GM12873 (cell line): Measurements from ENCODE around the gene DPCD.

Source experiments
- CTCF ChIP-seq: IDR thresholded peaks from 2 replicates; pipeline ENCODE4 v1.5.1; 2012; ENCODE audit warnings: low read depth, mild to moderate bottlenecking, moderate library complexity, low read length, control low read depth; ENCODE audit not compliant: insufficient read depth; ENCODE audit errors: missing control alignments

DPCD gene

GRCh38 chr10:101563497-101564040, 24.6 kb upstream of the DPCD start:
- no peak for TF ChIP-seq CTCF

- no peak for TF ChIP-seq CTCF
Measured at GRCh38 chr10:101564490-101564991, 23.6 kb upstream of the DPCD start.

- no peak for TF ChIP-seq CTCF
Measured at GRCh38 chr10:101565370-101565900, 22.7 kb upstream of the DPCD start.

DNA sequence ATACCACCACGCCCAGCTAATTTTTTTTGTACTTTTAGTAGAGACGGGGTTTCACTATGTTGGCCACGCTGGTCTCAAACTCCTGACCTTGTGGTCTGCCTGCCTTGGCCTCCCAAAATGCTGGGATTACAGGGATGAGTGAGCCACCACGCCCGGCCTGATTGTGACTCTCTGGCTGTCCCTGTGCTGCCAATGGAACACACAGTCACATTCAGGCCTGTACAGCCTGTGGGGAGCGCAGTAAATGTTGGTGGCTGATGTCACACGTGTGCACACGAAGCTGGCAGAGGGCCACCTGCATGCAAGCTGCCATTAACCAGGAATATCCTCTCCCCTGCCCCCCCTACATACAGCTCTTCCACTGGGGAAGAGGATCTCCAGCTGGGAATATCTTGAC, 22.2 kb upstream of the DPCD start:
- no peak for TF ChIP-seq CTCF

GRCh38 chr10:101566333-101567164, 21.6 kb upstream of the DPCD start:
- peak; percentile 4 for TF ChIP-seq CTCF

- TF ChIP-seq CTCF, result no peak
Measured at GRCh38 chr10:101567165-101568006, 20.7 kb upstream of the DPCD start.

DNA sequence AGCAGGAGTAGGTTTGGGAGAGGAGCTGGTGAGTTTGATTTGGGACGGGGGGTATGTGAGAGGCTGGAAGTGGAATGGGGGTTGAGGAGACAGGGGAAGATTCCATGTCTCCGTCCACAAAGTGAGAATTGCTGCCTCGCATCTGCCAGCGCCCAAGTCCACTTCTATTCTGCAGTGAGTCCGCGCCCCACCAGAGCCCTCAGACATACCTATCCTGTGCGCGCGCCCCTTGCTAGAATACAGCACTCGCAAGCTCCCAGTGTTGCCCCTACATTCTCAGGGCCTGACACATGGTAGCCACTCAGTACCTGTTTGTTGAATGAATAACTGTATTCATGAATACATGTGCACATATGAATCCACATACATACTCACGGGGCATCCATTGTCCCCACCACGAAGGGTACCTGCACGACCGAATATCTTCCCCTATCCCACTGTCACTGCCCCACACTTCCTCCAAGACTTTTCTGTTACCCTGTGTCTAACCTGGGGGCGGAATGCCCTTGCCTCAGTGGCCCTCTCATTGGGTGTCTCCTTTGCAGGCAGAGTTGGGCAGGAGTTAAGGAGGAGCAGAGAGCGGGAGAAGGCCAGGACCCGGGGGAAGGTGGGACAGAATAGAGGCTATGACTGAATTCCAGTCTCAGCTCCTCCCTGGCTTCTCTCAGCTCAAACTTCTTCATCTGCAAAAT, 19.9 kb upstream of the DPCD start:
- no peak for TF ChIP-seq CTCF
